Ishikawa (cell line): ENCODE measurements around the gene SERPINA12.

Experiments
- CEBPB ChIP-seq: IDR thresholded peaks from 2 replicates; pipeline ENCODE4 v1.6.1; 2012
- CREB1 ChIP-seq: IDR thresholded peaks from 2 replicates; pipeline ENCODE4 v1.6.1; 2012; ENCODE audit warnings: low read depth
- EGR1 ChIP-seq: IDR thresholded peaks from 2 replicates; pipeline ENCODE4 v1.6.1; 2012
- EP300 ChIP-seq: IDR thresholded peaks from 2 replicates; pipeline ENCODE4 v1.6.1; 2012; ENCODE audit warnings: borderline replicate concordance
- FOXM1 ChIP-seq: IDR thresholded peaks from 2 replicates; pipeline ENCODE4 v1.6.1; 2012; ENCODE audit warnings: low read depth, borderline replicate concordance
- NFIC ChIP-seq: IDR thresholded peaks from 2 replicates; pipeline ENCODE4 v1.6.1; 2012
- RAD21 ChIP-seq: IDR thresholded peaks from 2 replicates; pipeline ENCODE4 v1.6.1; 2012; ENCODE audit warnings: low read depth
- TAF1 ChIP-seq: IDR thresholded peaks from 2 replicates; pipeline ENCODE4 v1.6.1; 2012; ENCODE audit warnings: low read depth, mild to moderate bottlenecking
- TCF12 ChIP-seq: IDR thresholded peaks from 2 replicates; pipeline ENCODE4 v1.6.1; 2012; ENCODE audit warnings: low read depth
- TEAD4 ChIP-seq: IDR thresholded peaks from 2 replicates; pipeline ENCODE4 v1.6.1; 2012
- YY1 ChIP-seq: IDR thresholded peaks from 2 replicates; pipeline ENCODE4 v1.6.1; 2012; ENCODE audit warnings: low read depth
- ZBTB7A ChIP-seq: IDR thresholded peaks from 2 replicates; pipeline ENCODE4 v1.6.1; 2012; ENCODE audit warnings: low read depth
- TF ChIP-seq, protein P1 (sequence below): IDR thresholded peaks from 2 replicates; pipeline ENCODE4 v1.6.1; 2012; ENCODE audit warnings: low read depth, mild to moderate bottlenecking
- TF ChIP-seq, protein P2 (sequence below): IDR thresholded peaks from 2 replicates; pipeline ENCODE4 v1.6.1; 2012
- TF ChIP-seq, protein P3 (sequence below): IDR thresholded peaks from 2 replicates; pipeline ENCODE4 v1.6.1; 2012

The SERPINA12 gene

DNA sequence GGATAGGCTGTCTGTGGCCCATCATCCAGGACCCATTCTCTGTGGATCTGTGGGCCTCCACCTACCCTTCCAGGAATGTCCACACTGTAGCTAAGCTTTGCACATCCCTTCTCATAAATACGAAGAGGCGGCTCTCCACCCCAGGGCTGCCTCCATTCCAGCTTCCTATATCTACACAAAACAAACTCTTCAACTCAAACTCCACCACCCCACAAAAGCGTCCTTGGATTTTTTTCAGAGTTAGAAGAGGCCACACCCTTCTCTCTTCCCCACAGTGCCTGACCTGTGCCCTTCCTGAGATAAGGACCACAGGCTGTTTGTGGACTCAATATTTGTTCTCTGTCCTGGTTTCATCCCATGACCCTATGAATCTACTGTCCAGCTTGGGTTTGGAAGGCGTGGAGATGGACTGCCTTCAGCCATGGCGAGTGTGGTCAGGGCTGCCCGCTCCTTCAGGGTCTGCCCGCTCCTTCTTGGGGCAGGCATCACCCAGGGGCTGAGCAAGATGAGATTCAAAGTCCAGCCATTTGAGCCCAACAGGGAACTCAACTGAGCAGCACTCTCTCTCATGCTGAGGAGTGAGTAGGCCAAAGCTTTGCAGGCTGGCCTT lies 13.0 kb upstream of the SERPINA12 start:
- TF ChIP-seq, protein P1, sequence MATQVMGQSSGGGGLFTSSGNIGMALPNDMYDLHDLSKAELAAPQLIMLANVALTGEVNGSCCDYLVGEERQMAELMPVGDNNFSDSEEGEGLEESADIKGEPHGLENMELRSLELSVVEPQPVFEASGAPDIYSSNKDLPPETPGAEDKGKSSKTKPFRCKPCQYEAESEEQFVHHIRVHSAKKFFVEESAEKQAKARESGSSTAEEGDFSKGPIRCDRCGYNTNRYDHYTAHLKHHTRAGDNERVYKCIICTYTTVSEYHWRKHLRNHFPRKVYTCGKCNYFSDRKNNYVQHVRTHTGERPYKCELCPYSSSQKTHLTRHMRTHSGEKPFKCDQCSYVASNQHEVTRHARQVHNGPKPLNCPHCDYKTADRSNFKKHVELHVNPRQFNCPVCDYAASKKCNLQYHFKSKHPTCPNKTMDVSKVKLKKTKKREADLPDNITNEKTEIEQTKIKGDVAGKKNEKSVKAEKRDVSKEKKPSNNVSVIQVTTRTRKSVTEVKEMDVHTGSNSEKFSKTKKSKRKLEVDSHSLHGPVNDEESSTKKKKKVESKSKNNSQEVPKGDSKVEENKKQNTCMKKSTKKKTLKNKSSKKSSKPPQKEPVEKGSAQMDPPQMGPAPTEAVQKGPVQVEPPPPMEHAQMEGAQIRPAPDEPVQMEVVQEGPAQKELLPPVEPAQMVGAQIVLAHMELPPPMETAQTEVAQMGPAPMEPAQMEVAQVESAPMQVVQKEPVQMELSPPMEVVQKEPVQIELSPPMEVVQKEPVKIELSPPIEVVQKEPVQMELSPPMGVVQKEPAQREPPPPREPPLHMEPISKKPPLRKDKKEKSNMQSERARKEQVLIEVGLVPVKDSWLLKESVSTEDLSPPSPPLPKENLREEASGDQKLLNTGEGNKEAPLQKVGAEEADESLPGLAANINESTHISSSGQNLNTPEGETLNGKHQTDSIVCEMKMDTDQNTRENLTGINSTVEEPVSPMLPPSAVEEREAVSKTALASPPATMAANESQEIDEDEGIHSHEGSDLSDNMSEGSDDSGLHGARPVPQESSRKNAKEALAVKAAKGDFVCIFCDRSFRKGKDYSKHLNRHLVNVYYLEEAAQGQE, result no peak
- no peak for TF ChIP-seq YY1
- no peak for TF ChIP-seq EGR1
- TF ChIP-seq RAD21, result no peak
- no peak for TF ChIP-seq CREB1
- TF ChIP-seq ZBTB7A, result no peak
- TF ChIP-seq TAF1, result no peak
- no peak for TF ChIP-seq FOXM1
- no peak for TF ChIP-seq NFIC
- TF ChIP-seq CEBPB, result no peak
- TF ChIP-seq EP300, result no peak
- no peak for TF ChIP-seq TEAD4
- TF ChIP-seq TCF12, result no peak
- TF ChIP-seq, protein P2, sequence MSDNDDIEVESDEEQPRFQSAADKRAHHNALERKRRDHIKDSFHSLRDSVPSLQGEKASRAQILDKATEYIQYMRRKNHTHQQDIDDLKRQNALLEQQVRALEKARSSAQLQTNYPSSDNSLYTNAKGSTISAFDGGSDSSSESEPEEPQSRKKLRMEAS, result no peak
- TF ChIP-seq, protein P3, sequence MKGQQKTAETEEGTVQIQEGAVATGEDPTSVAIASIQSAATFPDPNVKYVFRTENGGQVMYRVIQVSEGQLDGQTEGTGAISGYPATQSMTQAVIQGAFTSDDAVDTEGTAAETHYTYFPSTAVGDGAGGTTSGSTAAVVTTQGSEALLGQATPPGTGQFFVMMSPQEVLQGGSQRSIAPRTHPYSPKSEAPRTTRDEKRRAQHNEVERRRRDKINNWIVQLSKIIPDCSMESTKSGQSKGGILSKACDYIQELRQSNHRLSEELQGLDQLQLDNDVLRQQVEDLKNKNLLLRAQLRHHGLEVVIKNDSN, result no peak

DNA sequence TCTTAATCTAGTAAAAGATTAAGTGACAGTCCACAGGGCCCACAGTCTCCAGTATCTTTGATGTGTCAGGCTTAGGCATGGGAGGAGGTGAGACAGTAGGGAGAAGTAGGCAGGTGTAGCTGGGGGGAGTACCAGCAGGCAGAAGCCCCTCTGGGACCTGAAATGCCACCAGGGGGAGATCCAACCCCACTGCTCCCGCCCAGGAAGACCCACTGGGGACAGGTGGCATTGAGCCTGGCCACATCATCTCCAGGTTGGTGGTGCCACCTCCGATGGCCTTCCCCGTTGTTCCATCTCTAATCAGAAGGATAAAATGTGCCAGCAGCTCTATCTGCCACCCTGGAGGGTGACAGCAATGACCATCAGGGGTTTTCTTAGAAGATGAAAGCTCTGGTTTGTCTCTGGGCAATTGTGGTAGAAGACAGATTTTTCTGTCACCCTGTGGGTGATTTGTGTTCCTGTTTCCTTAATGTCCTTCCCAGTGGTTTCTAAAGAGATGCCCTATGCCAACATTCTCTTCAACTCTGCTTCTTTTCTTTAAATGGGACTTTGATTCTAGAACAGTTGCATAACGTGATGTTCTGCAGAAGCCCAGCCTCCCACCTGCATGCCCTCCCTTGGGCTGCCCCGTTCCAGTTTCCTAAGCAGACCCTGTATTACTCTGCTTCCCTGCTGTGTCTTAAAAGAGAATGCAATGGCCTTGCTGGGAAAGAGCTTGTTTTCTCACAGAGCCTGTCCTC lies 12.3 kb upstream of the SERPINA12 start:
- TF ChIP-seq ZBTB7A, result no peak
- no peak for TF ChIP-seq CEBPB
- TF ChIP-seq YY1, result no peak
- TF ChIP-seq TAF1, result no peak
- TF ChIP-seq, protein P2, result no peak
- TF ChIP-seq, protein P1, result no peak
- no peak for TF ChIP-seq EGR1

DNA sequence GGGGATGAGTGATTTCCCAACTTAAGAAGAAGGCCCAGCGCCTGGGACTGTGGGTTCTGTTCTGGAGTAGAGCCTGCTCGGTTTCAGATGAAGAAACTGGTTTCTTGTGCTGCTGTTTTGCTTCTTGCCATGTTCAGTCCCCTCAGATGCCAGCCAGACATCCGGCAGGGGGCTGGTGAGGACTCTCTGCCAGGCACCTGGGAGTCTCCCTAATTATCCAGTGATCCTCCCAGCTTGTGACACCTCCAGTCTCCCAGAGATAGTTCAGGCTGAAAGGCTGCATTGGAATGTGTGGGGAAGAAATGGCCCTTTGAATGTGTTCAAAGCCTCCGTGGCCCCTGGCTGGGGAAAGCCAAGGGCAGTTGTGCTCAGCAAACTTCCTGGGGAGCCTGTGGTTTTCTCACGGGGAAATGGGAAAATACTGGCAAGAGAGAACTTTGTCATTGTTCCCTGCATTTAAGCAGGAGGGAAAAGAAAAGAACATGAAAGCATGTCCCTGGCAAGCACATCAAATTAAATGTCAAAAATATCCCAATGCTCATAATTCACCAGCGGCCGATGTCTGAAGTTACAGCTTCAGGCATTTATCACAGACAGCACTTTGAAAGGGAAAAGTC lies 8.5 kb upstream of the SERPINA12 start:
- TF ChIP-seq NFIC (no peak), RAD21 (no peak), FOXM1 (no peak), TAF1 (no peak), TCF12 (no peak), ZBTB7A (no peak), CREB1 (no peak), YY1 (no peak), EP300 (no peak), CEBPB (no peak)
- TF ChIP-seq, protein P3, result no peak

DNA sequence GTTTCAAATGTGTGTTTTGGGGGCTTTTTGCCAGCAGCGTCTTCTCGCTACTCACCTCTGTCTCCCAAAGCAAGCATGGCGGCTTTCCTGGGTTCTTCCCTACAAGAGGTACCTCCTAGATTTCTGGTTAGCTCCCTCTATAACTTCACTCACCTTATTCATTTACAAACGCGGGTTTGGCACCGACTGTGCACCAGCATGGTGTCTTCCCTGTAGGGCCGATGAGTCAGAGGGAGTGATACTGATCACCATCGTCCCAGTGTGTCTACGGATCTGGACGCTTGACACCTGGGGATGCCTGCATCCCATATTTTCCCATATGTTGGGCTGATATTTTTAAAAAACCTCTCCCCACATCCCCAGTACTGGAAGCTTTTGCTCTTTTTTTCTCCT lies 8.0 kb upstream of the SERPINA12 start:
- TF ChIP-seq TEAD4 (no peak), CEBPB (no peak)
- TF ChIP-seq, protein P1, result no peak
- TF ChIP-seq, protein P2, result no peak
